ENCODE measurements around the gene GINM1.

The GINM1 gene, protein sequence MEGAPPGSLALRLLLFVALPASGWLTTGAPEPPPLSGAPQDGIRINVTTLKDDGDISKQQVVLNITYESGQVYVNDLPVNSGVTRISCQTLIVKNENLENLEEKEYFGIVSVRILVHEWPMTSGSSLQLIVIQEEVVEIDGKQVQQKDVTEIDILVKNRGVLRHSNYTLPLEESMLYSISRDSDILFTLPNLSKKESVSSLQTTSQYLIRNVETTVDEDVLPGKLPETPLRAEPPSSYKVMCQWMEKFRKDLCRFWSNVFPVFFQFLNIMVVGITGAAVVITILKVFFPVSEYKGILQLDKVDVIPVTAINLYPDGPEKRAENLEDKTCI

GRCh38 chr6:149565527-149566409 is at the start of gene GINM1:
Gene GINM1, plus strand, starts transcription at chr6:149566375. Its CDS starts 40 bp downstream, at chr6:149566415.
- DNase-seq = peak; percentile 96

- no peak for DNase-seq
These were observed 36.5 kb upstream of the GINM1 start for GRCh38 chr6:149529650-149530049.

GRCh38 chr6:149534742-149535141 is 31.4 kb upstream of the GINM1 start:
- DNase-seq = no peak

DNA sequence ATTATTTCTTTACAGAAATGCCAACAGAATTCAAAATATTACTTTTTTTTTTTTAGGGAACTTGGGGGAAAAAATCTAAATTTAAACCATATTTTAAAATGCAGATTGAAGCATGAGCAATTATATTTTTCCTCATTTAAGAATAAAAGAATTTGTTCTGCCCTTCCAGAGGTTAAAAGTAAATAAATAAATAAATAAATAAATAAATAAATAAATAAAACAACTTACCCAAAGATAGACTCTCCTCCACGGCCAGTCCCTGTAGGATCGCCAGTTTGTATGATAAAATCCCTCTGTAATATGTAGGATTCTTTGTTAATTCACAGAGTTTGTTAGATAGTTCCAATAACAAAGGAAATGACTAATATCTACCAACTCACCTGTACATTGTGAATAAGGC is 25.0 kb upstream of the GINM1 start:
- no peak for DNase-seq

DNA sequence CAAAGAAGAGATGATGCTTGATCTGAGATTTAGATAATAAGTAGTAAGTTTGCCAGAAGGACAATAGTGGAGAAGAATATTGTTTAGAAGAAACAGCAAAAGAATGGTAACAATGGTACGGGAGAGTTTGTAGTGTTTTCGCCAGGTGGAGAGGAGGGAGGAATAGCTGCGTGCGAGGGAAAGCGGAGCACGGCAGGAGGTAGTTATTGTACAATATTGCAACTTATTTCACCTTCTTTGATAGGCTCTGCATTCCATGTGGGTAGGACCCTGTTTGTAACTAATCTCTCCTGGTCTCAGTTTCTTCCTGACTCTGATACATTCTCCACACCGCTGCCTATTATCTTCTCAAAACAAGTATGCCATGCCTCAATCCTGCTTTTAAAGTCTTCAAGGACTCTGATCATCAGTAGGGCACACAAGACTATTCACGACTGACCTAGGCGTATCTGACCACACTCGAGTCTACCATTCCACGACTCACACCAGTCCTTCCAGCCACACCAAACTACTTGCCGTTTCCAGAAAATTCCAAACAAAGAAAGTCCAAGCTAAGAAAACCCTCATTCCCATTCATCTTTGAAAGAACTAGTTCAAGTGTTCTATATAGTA is 21.4 kb upstream of the GINM1 start:
- no peak for DNase-seq

GRCh38 chr6:149545258-149545753 is 20.9 kb upstream of the GINM1 start:
- peak; percentile 62 for DNase-seq

DNA sequence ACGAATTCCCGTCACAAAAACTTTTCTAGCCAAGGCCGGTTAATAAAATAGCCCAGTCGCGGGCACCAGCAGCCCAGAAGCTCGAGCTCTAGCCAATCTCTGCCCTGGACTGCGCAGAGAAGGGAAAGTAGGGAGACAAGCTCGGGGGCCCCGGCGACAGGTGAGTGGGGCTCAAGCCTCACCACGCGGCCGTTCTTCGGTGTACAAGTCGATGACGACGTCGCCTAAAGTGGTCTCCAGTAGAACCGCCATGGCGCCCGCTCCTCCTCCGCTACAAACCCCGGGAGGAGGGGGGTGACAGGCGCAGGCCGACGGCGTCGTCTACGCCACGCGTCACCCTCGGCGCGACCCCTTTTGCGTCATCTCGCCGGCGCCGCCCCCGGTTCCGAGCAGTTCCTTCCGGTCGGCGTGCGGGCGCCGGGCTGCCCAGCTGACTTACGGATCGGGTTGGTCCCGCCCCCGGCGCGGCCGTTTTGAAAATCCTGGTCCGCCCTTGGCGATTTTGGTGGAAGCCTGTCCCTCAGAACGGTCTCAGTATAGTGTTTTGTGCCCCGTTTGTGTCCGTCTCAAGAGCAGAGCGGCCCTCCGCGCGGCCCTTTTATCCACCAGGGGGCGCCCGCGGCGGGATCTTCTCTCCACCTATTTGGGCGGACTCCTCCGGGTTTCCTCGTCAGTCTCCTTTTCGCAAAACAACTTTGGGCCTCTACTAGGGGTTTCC is 20.3 kb upstream of the GINM1 start, which contains the start of gene PPIL4:
Gene PPIL4 (minus strand): TSS at position 290 of the 718 bp plus-strand sequence. CDS start 38 bp downstream, at position 252.
- peak; percentile 96 for DNase-seq

DNA sequence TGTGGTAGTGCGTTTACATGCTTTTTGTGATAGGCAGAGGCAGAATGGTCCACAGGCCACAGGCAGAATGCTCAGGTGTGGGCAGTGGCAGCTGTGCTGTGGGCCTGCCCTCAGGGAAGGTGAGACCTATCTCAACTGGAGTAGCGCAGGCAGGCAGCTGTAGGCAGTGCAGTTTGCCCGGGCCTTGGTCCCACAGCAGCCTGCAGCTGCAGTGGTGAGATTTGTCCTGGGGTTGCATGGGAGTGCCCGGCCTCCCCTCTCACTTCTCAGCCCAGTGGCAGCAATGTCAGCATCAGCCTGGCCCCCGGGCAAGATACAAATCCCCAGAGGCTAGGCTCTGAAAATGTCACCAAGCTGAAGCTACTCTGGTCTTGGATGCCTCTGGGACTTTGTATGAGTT is 14.3 kb upstream of the GINM1 start:
- DNase-seq = no peak

GRCh38 chr6:149558029-149558428 is 8.1 kb upstream of the GINM1 start:
- DNase-seq = no peak

GRCh38 chr6:149559389-149559788 is 6.8 kb upstream of the GINM1 start:
- DNase-seq = no peak

DNA sequence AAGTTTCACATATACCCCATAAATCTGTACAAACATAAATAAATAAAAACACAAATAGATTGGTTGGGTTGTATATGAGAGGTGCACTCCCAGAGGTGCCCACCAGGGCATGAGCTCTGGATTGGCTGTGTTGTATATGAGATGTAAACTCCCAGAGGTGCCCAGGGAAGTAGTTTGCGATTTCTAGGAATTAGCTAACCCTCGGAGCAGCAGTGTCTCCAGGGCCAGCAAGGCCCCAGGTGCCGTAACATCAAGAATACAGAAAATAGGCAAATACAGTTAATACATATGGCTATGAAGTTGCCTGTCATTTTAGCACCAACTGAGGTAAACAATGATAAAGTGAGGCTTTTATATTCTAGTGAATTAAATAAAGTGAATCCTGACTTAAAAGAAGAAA is 5.4 kb upstream of the GINM1 start:
- DNase-seq = peak; percentile 17

DNA sequence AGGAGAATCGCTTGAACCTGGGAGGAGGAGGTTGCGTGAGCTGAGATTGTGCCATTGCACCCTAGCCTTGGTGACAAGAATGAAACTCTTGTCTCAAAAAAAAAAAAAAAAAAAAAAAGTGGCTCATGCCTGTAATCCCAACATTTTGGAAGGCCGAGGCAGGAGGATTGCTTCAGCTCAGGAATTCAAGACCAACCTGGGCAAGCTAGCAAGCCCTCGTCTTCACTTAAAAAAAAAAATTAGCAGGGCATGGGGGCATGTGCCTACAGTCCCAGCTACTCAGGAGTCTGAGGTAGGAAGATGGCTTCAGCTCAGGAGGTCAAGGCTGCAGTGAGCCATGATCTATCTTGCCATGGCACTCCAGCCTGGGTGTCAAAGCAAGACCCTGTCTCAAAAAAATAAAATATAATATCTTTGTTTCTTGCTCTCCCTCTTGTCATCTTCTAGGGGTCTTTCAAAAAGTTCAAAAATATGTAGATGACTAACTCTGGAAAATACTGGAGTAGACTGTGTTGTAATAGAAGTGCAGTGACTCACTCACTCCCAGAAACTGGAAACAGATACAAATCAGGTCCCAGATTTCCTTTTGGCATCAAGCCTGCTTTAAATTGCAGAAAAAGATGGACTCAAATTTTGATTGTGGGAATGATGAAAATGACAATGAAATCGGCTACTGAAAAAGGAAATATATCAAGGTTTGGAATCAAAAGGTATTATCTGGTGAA is 2.8 kb upstream of the GINM1 start:
- DNase-seq = no peak

DNA sequence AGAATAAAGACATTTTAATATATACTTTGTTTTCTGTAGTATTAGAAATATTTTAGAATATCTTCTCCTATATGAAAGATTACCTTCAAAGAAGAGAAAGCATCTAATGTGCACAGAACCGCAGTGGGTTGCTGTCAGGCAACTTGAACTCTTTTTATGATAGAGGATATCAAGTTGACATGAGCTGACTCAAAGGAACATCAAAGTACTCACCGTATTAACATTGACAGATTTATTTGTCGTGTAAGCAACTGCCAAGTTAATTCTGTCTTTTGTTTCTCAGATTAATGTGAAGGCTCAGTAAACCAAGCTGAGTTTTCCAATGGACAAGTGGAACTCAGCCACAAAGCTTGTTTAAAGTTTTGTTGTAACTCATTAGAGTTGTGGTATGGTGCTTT is 2.2 kb upstream of the GINM1 start:
- DNase-seq = no peak

GRCh38 chr6:149566410-149567193 is 427 bp downstream of the GINM1 start:
- DNase-seq = peak; percentile 62

- DNase-seq = no peak
These were observed 1.0 kb downstream of the GINM1 start for GRCh38 chr6:149567194-149567586.

GRCh38 chr6:149567945-149568585 is 1.9 kb downstream of the GINM1 start:
- no peak for DNase-seq

GRCh38 chr6:149580880-149581279 is 14.7 kb downstream of the GINM1 start:
- DNase-seq = no peak

DNA sequence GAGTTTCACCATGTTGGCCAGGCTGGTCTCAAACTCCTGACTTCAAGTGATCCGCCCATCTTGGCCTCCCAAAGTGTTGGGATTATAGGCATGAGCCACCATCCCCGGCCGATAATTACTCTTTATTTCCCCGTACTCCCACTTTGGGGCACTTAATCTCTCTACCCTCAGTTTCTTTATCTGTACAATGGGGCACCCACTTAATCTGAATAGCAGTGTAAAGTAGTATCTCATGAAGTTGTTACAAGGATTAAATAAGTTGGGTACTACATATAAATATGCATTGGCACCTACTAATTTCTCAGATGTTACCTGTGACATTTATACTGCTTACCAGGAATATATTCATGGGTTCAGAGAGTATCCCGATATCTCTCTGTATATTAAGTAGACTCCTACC is 15.2 kb downstream of the GINM1 start:
- DNase-seq = no peak

GRCh38 chr6:149586149-149586548 is 20.0 kb downstream of the GINM1 start:
- no peak for DNase-seq

- DNase-seq = no peak
These were observed 26.8 kb downstream of the GINM1 start for GRCh38 chr6:149592983-149593382.

DNA sequence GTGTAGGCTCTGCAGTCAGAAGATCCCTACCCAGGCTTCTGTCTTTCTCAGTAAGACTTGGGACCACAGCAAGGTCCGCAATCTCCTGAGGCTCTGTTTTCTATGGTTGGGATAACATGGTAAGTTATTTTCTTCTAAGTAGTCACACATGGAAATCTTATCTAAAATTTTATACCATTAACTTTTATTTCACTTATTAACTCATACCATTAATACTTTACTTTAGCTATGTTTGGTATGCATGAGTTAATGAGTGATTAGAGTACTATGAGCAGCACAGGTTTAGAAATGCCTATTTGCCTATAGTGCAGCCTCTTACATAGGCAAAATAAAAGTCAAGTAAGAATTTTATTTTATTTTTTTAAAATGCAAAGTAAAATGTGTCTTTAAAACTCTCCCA is 27.2 kb downstream of the GINM1 start:
- no peak for DNase-seq
